ENCODE results near the gene COBL. TPM values are rescaled to one million over a fixed set of nuclear protein-coding genes. Genes with fewer than 3 reads are reported as not detected.
A peak's percentile ranks its signal among the peaks of the same experiment; 100 is the strongest.

COBL gene
- polyA plus RNA-seq, 1 donor from 2014 or later = not detected

DNA sequence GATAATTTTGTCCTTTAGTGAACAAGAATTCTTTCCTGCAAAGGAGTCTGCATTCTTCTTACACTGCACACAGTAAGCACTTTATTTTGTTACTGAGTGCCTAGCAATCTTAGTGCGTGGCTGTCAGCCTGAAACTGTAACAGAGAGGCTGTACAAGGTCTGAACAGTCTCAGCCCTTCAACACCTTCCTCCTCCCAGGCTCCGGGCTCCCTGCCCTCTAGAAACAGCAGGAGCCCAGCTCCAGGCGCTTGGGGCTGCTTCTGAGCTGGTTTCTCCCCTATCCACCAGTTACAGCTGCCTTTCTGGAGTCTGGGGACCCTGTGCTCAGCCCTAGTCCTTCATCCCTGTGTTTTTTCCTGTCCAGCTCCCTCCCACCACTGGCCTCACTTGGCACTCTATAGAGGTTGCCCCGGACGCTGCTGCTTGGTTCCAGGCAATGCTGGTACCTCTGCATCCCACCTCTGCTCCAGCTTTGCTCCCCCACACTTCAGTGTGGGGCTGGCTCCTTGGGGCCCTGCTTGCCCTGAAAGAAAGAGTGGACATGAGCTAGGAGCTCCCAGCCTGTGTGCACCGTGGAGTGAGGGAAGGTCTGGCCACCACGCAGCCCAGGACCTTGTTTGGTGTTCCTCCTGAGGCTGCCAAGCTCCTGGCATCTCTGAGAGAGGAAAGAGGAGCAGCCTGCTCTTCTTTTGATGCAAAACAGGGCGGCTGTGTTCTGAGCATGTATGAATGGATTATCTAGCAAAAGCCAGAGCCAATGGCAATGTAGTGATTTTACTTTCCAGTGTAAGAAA is 282.7 kb downstream of the COBL start:
- H3K27ac Mint-ChIP-seq = no peak overlapping the region
- no peaks in the 10 kb centered on the region for H3K9me3 Mint-ChIP-seq
- peaks cover 0 to 2% (median 0%) of the 10 kb centered on the region in 3 donors for H3K4me1 Mint-ChIP-seq
- peak overlapping the region in 1 of 4 donors; percentile 56 for H3K4me3 Mint-ChIP-seq
- H3K27me3 Mint-ChIP-seq = peaks cover 1% of the 10 kb centered on the region
- no peaks in the 10 kb centered on the region for H3K36me3 Mint-ChIP-seq

DNA sequence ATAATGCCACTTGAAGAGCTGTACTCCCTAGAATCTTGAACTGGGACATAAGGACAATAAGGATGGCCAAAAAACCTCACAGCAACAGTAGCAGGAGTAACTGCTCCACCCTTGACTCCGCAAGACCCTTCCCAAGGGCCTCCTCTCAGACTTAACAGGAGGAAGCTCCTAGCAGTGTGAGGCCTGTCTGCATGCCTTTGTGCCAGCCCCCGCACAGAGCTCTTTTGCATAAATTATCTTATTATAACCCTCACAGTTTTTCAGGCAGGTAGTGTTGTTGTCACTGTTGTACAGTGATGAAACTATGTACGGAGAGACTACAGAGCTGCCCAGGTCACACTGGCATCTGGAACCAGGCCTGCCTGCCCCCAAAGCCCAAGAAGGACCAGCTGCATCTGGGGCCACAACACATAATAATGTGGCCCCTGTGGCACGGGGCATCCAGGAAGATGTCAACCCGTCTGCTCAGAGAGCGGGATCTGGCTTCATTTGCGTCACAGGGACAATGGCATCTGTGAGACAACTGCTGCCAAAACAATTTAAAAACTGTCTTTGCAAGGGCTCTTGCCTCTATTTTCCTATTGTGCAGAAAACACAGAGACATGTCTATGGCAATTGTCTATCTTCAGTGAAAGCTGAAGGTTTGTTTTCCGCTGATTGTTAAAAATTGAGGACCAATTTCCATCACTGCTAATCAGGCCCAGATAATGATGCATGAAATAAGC is 284.7 kb downstream of the COBL start:
- Mint-ChIP-seq H3K4me1 (peaks cover 0 to 2% (median 0%) of the 10 kb centered on the region in 3 donors), H3K27me3 (peaks cover 1% of the 10 kb centered on the region), H3K27ac (no peak overlapping the region), H3K36me3 (no peaks in the 10 kb centered on the region), H3K9me3 (no peaks in the 10 kb centered on the region), H3K4me3 (no peak overlapping the region)

DNA sequence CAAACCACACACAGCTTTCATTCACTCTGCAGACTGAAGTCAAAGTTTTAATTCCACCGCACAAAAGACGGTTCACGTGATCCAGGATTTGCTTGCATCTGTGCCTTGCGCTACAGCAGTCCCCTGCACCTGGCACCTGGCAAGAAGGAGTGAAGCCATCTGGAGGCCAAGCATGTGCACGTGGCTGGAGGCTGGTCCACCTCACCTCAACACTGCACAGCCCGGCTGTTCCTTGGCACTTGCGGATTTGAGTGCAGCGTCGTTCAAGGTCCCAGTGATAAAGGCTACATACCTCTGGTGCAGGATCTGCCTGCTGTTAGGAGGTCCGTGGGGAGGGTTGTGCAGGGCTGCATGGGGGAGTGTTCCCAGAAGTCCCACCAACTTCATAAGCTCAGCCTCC is 285.4 kb downstream of the COBL start:
- no peaks in the 10 kb centered on the region for H3K9me3 Mint-ChIP-seq
- H3K4me3 Mint-ChIP-seq = no peak overlapping the region
- peaks cover 1% of the 10 kb centered on the region for H3K27me3 Mint-ChIP-seq
- H3K4me1 Mint-ChIP-seq = no peaks in the 10 kb centered on the region
- no peak overlapping the region for H3K27ac Mint-ChIP-seq
- no peaks in the 10 kb centered on the region for H3K36me3 Mint-ChIP-seq

DNA sequence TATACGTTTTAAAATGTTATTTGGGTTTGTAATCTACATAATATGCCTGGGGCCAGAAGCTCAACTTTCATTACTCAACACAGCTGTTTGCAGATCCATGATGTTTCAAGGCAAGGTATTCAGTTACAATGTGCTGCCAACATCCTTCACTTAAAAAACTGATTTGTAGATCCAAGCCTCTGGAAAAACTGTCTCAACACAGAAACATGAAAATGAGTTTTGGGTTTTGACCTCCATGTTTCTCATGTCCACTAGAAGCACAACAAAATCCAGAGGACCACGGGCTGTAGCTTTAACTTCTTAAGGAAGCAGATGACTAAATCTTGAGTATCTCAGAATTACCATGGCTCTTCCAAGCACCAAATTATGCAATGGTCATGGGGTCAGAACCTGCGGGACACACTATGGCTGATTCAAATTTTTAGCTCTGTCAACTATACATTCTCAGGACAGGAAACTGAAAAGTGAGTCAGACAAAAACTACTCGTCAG is 286.9 kb downstream of the COBL start:
- H3K4me1 Mint-ChIP-seq = no peaks in the 10 kb centered on the region
- no peaks in the 10 kb centered on the region for H3K9me3 Mint-ChIP-seq
- no peak overlapping the region for H3K27ac Mint-ChIP-seq
- no peak overlapping the region for H3K4me3 Mint-ChIP-seq
- peaks cover 1% of the 10 kb centered on the region for H3K27me3 Mint-ChIP-seq
- H3K36me3 Mint-ChIP-seq = no peaks in the 10 kb centered on the region

DNA sequence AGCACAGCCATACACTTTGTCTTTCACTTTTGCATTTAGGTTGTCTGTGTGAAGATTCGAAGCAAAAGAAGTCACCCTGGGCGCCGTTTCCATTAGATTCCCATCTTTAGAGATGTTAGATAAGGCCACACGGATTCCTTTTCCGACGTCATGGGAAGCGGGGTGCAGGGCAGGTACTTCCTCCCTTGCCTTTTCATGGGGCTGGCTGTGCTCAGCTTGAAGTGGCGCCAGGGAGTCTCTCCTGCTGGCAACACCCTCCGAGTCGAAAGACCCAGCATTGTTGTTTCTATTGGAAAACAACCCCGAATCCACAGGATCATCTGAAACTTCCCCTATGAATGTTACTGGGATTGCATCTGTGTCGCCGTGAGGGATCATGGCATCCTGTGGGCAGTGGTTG is 287.5 kb downstream of the COBL start:
- no peaks in the 10 kb centered on the region for H3K4me1 Mint-ChIP-seq
- peaks cover 1% of the 10 kb centered on the region for H3K27me3 Mint-ChIP-seq
- no peak overlapping the region for H3K27ac Mint-ChIP-seq
- no peaks in the 10 kb centered on the region for H3K9me3 Mint-ChIP-seq
- H3K4me3 Mint-ChIP-seq = no peak overlapping the region
- H3K36me3 Mint-ChIP-seq = no peaks in the 10 kb centered on the region

DNA sequence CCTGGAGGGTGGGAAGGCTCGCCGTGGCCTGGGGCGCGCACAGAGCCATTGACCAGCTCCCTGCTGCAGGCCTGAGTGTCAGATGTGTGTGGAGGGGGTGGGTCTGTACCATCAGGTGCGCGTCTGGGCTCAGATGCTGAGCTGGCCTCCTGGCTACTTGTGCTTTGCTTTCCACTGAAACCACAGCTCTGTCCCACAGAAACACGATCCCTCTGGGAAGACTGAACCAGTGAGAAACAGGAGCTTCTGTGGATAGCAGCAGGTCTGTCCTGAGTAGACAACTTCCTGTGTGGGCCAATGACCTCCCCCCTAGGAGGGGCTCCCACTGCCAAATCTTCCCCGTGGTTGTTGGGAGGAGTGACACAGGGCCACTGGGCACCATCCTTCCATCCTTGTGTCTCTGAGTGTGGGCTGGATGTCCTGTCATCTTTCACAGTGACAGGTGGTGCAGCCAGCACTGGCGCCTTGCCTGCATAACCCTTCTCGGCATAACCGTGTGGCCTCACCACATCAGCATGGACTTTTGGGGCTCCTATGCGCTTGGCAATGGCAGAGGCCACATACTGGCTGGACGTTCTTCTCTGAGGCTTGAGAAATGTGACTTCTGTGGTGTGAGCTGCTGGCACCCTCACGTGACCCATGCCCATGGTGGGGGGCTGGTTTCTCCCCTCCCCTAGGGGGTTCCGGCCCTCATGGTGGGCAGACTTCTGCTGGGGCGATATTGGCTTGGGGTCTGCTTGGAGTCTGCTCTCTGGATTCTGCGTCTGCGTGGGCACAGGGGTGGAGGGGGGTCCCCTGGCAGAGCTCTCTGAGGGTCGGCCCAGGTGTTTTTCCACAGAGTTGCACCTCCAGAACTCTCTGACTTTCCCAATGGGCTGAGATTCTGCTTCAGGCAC is 288.4 kb downstream of the COBL start:
- peaks cover 1% of the 10 kb centered on the region for H3K27me3 Mint-ChIP-seq
- H3K27ac Mint-ChIP-seq = no peak overlapping the region
- no peaks in the 10 kb centered on the region for H3K4me1 Mint-ChIP-seq
- H3K4me3 Mint-ChIP-seq = no peak overlapping the region
- no peaks in the 10 kb centered on the region for H3K9me3 Mint-ChIP-seq
- H3K36me3 Mint-ChIP-seq = no peaks in the 10 kb centered on the region

DNA sequence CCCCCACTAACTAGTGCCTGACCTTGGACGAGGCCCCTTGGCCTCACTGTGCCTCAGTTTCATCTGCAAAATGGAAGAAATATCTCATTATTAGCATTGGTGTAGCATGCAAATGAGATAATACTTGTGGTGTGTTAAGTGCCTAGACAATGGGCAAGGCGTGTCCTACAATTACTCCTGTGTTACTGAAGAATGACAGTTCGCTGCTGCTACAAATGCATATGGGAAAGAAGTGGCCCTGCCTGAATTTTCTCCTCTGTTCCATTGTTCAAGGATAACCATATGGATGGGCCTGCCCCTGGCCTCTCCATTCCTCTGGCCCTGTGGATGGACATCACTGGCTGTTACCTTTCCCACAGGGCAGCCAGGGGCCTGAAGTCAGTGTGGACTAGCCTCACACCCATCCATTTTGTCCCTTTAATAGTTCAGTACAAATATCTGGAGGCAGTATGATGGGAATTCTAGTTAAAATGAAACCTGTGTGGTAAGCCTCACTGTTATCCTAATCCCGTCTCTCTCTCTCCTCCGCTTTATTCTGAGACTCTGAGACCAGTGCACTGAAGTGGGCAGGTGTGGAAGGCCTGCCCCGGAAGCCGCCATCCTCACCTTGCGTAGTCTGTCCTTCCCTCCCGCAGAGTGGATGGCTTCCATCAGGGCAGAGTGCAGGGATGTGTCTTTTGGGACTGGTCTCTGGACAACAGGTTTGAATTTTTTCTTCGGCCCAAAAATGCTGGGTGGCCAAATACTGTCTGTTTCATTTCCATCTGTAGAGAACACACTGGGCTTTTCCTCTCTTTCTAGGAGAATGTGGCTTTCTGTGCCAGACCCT is 289.3 kb downstream of the COBL start:
- no peaks in the 10 kb centered on the region for H3K4me1 Mint-ChIP-seq
- no peaks in the 10 kb centered on the region for H3K27me3 Mint-ChIP-seq
- no peak overlapping the region for H3K27ac Mint-ChIP-seq
- H3K4me3 Mint-ChIP-seq = no peak overlapping the region
- no peaks in the 10 kb centered on the region for H3K9me3 Mint-ChIP-seq
- peaks cover 2% of the 10 kb centered on the region for H3K36me3 Mint-ChIP-seq

DNA sequence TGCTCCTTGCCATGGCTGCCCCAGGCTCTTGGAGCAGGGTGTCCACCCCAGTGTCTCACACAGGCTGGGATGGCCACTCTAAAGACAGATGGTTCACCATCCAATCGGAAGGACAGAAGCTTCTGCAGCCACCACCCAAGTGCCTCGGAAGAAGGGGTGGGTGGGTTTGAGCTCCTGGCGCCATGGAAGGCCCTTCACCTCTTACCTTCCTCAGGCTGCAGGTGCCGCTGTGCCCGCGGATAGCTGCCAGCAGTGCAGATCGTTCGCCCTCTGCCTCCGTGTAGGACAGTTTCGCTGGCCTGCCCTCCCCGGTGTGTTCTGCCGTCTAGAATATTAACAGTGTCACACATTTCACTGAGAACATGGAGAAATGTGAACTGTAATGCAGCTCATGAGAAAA is 290.3 kb downstream of the COBL start:
- no peak overlapping the region for H3K4me3 Mint-ChIP-seq
- H3K27me3 Mint-ChIP-seq = no peaks in the 10 kb centered on the region
- peaks cover 2% of the 10 kb centered on the region for H3K36me3 Mint-ChIP-seq

DNA sequence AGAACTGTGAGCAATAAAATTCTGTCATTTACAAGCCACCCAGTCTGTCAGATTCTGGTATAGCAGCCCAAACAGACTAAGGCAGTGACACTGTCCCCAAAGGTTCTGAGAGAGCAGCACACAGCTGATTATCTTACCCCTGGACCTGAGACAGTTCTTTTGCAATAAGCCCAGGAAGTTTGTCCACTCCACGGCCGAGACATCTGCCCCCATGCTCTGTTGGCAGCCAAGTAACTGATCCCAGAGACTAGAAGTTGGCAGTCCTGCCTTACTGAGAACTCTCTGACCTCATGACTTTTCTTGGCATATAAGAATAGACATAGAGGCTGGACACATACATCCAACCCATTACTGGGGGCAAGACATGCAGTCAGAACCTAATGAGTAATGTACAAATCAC is 290.9 kb downstream of the COBL start:
- Mint-ChIP-seq H3K9me3 (peaks cover 0 to 1% (median 0%) of the 10 kb centered on the region in 3 donors), H3K36me3 (peaks cover 2% of the 10 kb centered on the region), H3K27ac (no peak overlapping the region), H3K4me1 (no peaks in the 10 kb centered on the region), H3K27me3 (no peaks in the 10 kb centered on the region), H3K4me3 (no peak overlapping the region)

More for the DNA sequence above, 290.3 kb downstream of the COBL start:
- no peaks in the 10 kb centered on the region for H3K4me1 Mint-ChIP-seq
- peaks cover 0 to 1% (median 0%) of the 10 kb centered on the region in 3 donors for H3K9me3 Mint-ChIP-seq
- H3K27ac Mint-ChIP-seq = no peak overlapping the region

DNA sequence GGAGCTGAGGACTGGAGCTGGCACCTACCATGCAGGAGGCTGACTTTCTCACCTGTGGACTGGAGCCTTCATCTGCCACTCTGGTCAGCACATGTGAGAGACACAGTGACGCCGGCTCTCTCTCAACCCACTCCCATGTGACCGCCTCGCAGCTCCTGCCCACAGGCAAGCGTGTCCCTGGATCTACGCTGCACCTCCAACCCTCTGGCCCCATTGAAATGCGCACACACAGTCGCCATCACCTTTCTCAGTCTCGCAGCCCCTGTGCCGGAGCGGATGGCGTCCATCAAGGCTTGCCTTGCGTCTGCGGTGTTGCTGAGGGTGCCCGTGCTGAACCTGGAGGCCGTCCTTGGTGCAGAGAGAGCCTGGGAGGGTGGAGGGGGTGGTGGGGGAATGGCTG is 291.7 kb downstream of the COBL start:
- Mint-ChIP-seq H3K9me3 (peaks cover 0 to 1% (median 0%) of the 10 kb centered on the region in 3 donors), H3K4me3 (no peak overlapping the region), H3K27me3 (no peaks in the 10 kb centered on the region), H3K4me1 (no peaks in the 10 kb centered on the region), H3K27ac (no peak overlapping the region), H3K36me3 (peaks cover 2% of the 10 kb centered on the region)

DNA sequence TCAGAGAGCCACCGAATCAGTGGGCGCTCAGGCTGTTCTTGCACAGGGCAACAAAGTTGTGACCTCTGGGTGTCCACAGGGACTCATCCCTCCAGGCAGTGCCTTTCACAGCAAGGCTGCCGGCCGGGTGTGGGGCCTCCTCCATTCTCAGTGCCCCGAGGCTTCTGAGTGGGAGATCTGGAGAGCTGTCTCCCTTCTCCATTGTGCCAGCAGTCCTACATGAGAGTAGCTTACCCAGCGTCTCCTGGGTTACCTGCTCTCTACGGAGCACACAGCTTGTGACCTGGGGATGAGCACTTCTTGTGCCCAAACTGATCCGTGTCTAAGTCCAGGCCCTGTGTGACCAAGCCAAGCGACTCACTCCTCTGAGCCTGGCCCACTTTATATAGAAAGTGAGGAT is 293.1 kb downstream of the COBL start:
- H3K4me1 Mint-ChIP-seq = no peaks in the 10 kb centered on the region
- no peak overlapping the region for H3K4me3 Mint-ChIP-seq
- H3K36me3 Mint-ChIP-seq = peaks cover 2% of the 10 kb centered on the region
- H3K27me3 Mint-ChIP-seq = no peaks in the 10 kb centered on the region
- no peak overlapping the region for H3K27ac Mint-ChIP-seq
- H3K9me3 Mint-ChIP-seq = peaks cover 0 to 4% (median 1%) of the 10 kb centered on the region in 3 donors

DNA sequence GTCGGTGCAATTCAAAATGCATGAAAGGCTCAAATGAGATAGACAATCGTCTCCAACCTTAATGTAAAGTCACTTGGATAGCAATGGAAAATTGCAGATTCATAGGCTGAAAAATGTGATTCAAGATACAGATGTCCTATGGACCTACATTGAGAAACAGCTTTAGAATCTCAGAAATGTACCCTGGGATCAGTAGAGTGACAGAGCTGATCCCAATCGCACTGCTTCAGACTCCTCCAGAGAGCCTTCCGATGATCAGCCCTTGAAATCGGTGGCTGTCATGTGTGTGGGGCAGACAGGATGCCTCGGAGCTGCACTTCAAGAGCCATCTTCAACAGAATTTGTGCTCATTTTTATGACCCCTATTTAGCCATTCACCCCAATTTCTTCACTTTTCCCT is 293.8 kb downstream of the COBL start:
- Mint-ChIP-seq H3K9me3 (peaks cover 0 to 4% (median 1%) of the 10 kb centered on the region in 3 donors), H3K4me1 (no peaks in the 10 kb centered on the region), H3K4me3 (no peak overlapping the region), H3K27me3 (no peaks in the 10 kb centered on the region), H3K27ac (no peak overlapping the region), H3K36me3 (peaks cover 2% of the 10 kb centered on the region)

DNA sequence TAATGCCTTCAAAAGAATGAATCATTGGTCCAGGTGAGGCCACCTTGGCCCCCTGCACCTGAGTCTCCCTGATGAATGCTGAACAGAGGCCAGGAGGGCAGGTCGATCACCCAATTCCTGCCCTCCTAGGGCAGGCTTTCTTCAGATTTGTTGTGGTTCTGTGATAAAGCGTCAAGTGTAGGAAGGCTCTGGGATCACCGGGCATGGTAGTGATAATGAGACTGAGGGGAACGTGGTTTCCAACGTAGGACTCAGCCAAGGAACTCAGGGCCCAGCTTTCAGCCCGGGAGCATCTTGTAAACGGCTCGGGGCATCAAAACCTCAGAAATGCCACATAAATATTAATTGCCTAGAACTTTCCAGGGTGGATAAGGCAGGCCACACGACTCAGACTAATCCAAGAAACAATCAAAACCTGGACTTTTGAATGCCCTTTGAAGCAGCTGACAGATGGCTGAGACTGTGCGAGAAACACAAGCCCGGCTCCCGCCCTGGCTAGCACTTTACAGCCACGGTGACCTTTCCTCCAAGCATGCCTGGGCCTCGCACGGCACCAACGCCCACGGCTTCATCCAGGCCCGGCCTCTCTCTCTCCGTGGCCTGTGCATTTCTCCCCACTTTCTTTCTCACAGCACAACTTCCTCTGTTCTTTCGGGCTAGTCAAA is 294.6 kb downstream of the COBL start:
- no peak overlapping the region for H3K4me3 Mint-ChIP-seq
- H3K27me3 Mint-ChIP-seq = no peaks in the 10 kb centered on the region
- H3K36me3 Mint-ChIP-seq = peaks cover 2% of the 10 kb centered on the region
- peaks cover 0 to 4% (median 1%) of the 10 kb centered on the region in 3 donors for H3K9me3 Mint-ChIP-seq
- H3K27ac Mint-ChIP-seq = no peak overlapping the region
- H3K4me1 Mint-ChIP-seq = no peaks in the 10 kb centered on the region

DNA sequence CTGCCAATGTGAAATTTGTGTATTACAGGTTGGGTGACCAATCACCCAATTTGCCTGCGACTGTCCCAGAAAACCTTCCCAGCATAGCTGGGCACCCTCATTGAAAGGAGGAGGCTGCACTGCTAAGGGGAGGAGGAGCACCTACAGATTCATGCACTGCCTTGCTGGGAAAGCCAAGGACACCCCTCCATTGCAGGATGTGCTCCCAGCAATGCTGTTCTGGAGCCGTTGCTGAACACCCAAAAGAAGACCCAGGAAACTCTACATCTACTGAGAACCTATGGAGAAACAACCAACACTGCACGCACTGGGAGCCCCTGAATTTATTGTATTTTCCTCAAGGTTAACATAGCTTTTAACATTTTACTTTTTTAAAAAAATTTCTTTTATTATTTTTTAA is 295.7 kb downstream of the COBL start:
- Mint-ChIP-seq H3K27me3 (no peaks in the 10 kb centered on the region), H3K27ac (no peak overlapping the region), H3K9me3 (peaks cover 0 to 4% (median 1%) of the 10 kb centered on the region in 3 donors), H3K4me3 (no peak overlapping the region), H3K36me3 (peaks cover 2% of the 10 kb centered on the region), H3K4me1 (no peaks in the 10 kb centered on the region)
